Hepatocyte (in vitro differentiated cells): ENCODE results near the gene MMP26.

Source experiments
- EZH2 ChIP-seq: fragments of 200-600 bp; sonication (generic); IDR thresholded peaks from 2 replicates; pipeline ENCODE4 v1.6.1; 2016; ENCODE audit warnings: antibody characterized with exemption, mild to moderate bottlenecking, borderline replicate concordance
- EZH2phosphoT487 ChIP-seq: fragments of 200-600 bp; sonication (generic); IDR thresholded peaks from one replicate; pipeline ENCODE4 v1.6.1; 2018; ENCODE audit warnings: antibody characterized with exemption, mild to moderate bottlenecking, low read depth, moderate library complexity; ENCODE audit not compliant: unreplicated experiment, severe bottlenecking
- TF ChIP-seq, protein P1 (sequence below): fragments of 200-600 bp; sonication (generic); IDR thresholded peaks from 2 replicates; pipeline ENCODE4 v1.5.1; 2016; ENCODE audit warnings: antibody characterized with exemption, mild to moderate bottlenecking; ENCODE audit not compliant: poor library complexity

DNA sequence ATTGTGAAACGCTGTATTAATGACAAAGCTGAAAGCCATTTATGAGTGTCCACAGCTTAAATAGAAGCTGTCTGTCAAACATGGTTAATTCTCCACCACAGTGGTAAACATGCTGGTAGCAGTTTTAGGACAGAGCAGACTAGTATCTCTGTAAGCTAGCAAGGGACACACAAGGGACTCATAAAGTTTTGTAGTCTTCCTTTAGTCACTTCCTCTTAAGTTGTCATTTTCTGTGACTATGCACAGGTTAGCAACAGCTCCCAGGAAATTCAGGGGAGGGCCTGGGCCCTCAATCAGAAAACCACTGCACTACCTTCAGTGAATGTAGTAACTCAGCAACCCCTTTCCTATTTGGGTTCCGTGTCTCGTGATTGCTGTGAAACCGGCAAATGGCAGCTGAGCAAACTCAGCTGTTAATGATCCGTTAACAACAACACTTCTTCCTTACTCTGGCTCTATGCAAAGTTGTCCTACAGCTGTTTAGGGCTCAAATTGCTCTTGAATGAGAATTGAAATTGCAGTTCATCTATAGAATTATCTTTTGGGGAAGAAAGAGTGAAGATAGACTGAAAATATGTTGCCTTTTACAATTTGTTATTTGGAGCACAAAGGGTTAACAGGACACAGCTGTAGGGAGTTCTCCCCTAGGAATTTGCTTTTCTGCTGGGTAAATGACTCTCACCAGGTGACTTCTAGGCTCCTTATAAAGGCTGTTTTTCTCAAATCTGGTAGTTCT, at the start of gene MMP26:
- TF ChIP-seq, protein P1, sequence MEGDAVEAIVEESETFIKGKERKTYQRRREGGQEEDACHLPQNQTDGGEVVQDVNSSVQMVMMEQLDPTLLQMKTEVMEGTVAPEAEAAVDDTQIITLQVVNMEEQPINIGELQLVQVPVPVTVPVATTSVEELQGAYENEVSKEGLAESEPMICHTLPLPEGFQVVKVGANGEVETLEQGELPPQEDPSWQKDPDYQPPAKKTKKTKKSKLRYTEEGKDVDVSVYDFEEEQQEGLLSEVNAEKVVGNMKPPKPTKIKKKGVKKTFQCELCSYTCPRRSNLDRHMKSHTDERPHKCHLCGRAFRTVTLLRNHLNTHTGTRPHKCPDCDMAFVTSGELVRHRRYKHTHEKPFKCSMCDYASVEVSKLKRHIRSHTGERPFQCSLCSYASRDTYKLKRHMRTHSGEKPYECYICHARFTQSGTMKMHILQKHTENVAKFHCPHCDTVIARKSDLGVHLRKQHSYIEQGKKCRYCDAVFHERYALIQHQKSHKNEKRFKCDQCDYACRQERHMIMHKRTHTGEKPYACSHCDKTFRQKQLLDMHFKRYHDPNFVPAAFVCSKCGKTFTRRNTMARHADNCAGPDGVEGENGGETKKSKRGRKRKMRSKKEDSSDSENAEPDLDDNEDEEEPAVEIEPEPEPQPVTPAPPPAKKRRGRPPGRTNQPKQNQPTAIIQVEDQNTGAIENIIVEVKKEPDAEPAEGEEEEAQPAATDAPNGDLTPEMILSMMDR = no peak
- TF ChIP-seq EZH2 = no peak
- no peak for TF ChIP-seq EZH2phosphoT487
